Measurements from ENCODE around the gene VRK1.

Gene VRK1

GRCh38 chr14:96792003-96792402, 5.2 kb upstream of the VRK1 start:
- no peak for DNase-seq

GRCh38 chr14:96792591-96792990, 4.6 kb upstream of the VRK1 start:
- DNase-seq: no peak

- DNase-seq: no peak
Observed at GRCh38 chr14:96793547-96793946, 3.6 kb upstream of the VRK1 start.

GRCh38 chr14:96795109-96795828, 1.9 kb upstream of the VRK1 start:
- no peak for DNase-seq

- DNase-seq: no peak
Observed at GRCh38 chr14:96797582-96798349, 584 bp downstream of the VRK1 start.

- DNase-seq: no peak
Observed at GRCh38 chr14:96798956-96799355, 1.8 kb downstream of the VRK1 start.

GRCh38 chr14:96799489-96800054, 2.4 kb downstream of the VRK1 start:
- no peak for DNase-seq

- no peak for DNase-seq
Observed at GRCh38 chr14:96801931-96802330, 4.7 kb downstream of the VRK1 start.

GRCh38 chr14:96802963-96803362, 5.8 kb downstream of the VRK1 start:
- DNase-seq: no peak

GRCh38 chr14:96803958-96804357, 6.8 kb downstream of the VRK1 start:
- DNase-seq: no peak

- no peak for DNase-seq
Observed at GRCh38 chr14:96804895-96805294, 7.7 kb downstream of the VRK1 start.

- DNase-seq: no peak
Observed at GRCh38 chr14:96805956-96806355, 8.8 kb downstream of the VRK1 start.

GRCh38 chr14:96806836-96807235, 9.7 kb downstream of the VRK1 start:
- no peak for DNase-seq

GRCh38 chr14:96808619-96809406, 11.6 kb downstream of the VRK1 start:
- DNase-seq: no peak

- no peak for DNase-seq
Observed at GRCh38 chr14:96811265-96811664, 14.1 kb downstream of the VRK1 start.

GRCh38 chr14:96811985-96812667, 14.9 kb downstream of the VRK1 start:
- DNase-seq: no peak

- DNase-seq: no peak
Observed at GRCh38 chr14:96816281-96816680, 19.1 kb downstream of the VRK1 start.

GRCh38 chr14:96817750-96818666, 20.8 kb downstream of the VRK1 start:
- no peak for DNase-seq

- no peak for DNase-seq
Observed at GRCh38 chr14:96821501-96821900, 24.3 kb downstream of the VRK1 start.

GRCh38 chr14:96823652-96824051, 26.5 kb downstream of the VRK1 start:
- no peak for DNase-seq

GRCh38 chr14:96824283-96824682, 27.1 kb downstream of the VRK1 start:
- no peak for DNase-seq

- no peak for DNase-seq
Observed at GRCh38 chr14:96826818-96827217, 29.6 kb downstream of the VRK1 start.
